ENCODE measurements around the gene TMEM235.

Gene TMEM235

GRCh38 chr17:78255953-78256706 lies 24.7 kb downstream of the TMEM235 start:
- no peak for DNase-seq

GRCh38 chr17:78256707-78257591 lies 25.5 kb downstream of the TMEM235 start:
- DNase-seq: no peak

DNA sequence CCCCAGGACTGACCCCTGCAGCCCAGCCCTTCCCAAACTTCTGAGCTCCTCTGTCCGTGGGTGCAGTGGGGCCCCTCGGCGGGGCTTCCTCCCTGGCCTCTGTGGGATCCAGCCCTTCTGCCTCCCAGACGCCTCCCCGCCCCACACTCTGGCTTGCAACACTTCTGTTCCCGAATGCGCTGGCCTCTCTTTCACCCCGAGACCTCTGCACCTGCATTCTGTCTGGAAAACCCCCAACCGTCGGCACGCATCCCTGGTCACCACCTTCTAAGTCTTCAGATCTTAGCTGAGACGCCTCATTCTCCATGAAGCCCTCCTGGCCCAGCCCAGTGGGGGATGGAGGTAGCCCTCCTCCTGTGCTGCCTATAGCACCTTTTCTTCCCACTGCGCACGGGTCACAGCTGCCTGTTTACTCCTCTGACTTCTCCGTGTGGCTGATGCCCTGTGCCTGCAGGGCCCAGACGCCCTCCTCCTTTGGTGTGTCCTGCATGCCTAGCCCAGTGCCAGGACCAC lies 26.4 kb downstream of the TMEM235 start:
- no peak for DNase-seq

DNA sequence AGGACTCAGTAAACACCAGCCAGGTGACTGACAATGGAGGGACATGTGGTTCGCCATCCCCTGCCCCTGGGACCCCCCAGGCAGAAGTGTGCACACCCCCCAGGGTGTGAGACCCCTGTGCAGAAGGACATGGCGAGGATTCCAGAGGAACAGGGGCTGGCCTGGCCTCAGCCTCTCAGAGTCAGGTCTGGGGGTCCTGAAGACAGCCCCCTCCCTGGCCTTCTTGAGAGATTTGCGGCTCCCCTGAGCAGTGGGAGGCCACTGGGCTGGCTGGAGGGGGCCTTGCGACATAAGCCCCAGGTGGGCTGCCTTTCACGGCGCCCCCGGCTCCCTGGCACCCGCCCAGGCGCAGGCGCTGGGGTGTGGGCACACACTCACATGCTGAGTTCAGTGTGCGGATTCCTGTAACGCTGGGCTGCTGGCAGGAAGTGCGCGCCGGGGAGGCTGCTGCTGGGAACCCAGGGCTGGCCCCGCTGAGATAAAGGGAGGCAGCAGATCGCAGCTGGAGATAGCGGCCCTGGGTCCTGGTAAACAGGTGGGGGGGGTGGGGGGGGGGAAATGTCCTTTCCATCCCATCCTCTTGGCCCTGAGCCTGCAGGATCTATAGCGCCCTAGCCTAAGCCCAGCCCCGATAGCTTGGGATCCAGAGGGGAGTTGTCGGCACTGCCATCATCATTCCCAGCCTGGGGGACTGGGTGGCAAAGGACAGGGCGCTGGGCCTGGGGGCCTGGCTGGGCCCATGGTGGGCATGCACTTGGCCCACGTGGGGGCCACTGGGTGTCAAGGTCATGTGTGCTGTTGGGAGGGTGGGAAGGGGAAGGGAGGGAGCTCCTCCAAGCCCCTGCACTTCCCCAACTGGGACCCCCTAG lies 27.1 kb downstream of the TMEM235 start:
- DNase-seq: no peak

GRCh38 chr17:78259192-78259554 lies 27.7 kb downstream of the TMEM235 start:
- no peak for DNase-seq

- DNase-seq: no peak
Observed at GRCh38 chr17:78263063-78263735, 31.8 kb downstream of the TMEM235 start.

DNA sequence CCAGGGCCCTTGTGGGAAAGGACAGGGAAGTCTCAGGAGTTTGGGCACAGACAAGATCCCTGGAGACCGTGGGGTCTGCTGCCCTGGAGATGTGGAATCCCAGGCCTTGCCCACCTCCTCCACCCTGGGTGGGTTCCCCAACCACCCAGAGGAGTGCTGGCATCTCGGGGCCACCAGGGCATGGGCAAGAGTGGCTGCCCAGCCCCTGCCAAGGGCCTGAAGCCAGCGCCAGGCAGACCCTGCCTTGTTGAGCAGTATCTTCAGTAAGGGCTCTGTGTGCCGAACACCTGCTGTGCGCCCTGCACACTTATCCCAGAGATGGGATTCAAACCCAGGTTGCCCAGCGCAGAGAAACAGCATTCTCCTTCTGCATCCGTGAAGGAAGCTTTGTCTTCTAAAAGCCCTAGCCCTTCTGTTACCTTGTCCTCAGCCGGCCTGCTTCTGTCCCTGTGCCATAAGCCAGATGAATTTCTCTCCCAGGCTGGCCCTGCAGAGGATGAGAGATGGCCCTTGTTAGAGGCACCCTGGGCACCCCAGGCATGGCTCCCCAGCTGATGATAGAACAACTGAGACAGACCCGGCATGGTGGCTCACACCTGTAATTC lies 32.4 kb downstream of the TMEM235 start:
- no peak for DNase-seq

- no peak for DNase-seq
Observed at GRCh38 chr17:78264590-78264989, 33.2 kb downstream of the TMEM235 start.

DNA sequence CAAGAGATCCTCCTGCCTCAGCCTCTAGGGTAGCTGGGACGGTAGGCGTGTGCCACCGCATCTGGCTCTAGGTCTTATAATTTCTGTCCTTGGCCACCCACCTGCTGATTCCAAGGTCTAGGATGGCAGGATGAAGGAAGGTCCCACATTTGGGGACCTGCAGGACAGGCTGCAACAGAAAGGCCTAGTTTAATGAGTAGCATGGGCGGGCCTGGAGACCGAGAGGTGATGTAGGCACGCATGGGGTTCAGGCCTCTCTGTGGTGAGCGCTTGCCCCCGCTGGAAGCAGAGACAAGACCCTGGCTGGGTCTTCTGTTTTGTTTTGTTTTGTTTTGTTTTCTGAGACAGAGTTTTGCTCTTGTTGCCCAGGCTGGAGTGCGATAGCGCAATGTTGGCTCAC lies 33.7 kb downstream of the TMEM235 start:
- no peak for DNase-seq

DNA sequence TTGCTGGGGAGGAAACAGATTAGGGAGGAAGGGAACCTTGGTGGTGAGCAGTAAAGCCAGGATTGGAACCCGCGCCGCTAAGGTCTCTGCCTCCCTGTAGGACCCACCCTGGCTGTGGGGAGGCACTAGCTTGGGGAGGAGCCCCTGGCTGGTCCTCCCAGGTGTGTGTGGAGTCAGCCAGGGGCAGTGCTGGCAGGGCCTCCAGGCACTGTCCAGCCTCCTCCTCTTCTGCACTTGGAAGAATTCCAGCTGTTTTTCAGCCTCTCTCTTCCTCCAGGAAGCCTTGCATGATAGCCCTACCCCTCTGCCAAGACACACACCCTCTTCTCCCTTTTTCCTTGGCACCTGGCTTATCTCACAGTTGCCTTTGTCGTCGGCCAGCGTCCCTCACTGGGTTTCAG lies 34.8 kb downstream of the TMEM235 start:
- DNase-seq: no peak

DNA sequence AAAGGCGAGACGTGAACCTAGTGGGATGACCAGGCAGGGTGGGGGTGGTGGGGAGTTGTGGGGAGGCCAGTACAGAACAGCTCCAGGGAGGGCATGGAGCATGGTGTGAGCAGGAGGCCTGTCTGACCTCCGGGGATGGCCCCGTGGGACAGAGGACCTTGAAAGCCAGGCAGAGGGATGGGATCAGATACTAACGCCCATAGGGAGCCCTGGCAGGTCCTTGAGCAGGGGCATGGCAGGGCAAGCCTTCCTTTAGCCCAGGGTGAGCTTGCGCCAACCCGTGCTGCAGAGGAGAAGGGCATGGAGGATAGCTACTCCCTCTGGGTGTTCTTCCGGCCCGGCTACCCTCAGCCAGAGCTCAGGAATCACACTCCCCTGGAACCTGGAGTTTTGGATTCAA lies 35.3 kb downstream of the TMEM235 start:
- no peak for DNase-seq

DNA sequence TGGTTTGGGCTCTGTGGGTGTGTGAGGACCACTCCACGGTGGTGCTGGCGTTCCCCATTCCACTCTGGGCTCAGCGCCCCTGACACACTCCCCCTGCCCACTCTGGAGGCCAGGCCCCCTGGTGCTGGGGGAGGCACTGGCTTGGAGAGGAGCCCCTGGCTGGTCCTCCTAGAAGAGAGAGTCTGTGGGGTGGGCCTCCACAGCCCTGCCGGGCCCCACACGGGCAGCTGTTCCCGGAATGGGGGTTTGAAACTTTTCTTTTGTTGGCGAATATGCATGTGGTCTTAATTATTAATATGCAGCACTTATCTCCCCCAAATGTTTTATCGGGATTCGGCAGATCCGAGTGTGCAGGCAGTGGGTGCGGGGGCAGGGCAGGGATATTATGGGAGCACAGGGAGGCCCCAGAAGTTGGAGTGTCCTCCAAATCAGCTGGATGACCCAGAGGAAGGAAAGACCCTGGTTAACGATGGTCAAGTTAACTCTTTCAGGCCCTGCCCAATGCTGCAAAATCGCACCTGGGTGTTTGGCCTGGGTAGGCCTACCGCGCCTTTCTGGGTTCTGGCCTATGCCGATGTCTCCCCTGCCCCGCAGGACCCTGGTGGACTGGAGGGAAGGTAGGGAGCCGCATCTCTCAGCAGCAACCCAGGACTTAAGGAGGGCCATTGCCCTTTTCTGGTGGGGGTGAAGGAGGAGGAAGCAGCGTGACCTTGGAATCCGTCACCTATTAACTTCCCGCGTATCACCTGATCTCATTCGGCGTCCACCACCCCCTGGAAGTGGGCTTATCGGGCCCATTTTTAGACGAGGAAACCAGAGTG lies 36.0 kb downstream of the TMEM235 start:
- DNase-seq: no peak

DNA sequence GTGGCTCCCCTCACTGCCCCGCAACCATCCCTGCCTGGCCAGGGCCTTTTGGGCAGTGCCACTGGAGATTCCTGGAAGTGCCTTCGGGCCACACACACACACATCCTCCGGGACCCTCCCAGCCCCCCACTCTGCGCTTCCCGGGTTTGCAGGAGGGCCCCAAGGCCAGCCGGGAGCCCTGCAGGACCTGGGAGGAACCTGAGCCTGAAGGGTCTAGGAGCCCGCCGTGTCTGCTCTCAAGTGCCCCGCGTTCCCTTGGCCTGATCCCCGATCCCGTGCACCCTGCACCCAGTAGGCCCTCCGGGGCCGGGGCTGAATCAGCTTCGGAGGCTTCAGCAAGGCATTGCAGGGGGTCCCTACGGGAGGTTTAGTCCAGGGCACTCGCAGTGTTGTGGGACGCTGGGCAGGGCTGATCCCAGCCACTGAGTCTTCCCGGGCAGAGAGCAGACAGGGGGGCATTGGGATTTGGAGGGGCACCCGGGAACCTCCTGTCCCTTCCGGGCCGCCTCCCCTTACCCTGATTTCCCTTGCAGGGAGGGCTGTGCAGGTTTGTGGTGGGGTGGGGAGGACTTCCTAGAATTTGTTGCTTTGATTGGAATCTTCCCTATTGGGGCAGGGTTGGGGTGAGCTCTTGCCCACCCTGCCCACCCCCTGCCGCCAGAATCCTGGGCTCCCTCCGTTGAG lies 36.9 kb downstream of the TMEM235 start:
- no peak for DNase-seq

DNA sequence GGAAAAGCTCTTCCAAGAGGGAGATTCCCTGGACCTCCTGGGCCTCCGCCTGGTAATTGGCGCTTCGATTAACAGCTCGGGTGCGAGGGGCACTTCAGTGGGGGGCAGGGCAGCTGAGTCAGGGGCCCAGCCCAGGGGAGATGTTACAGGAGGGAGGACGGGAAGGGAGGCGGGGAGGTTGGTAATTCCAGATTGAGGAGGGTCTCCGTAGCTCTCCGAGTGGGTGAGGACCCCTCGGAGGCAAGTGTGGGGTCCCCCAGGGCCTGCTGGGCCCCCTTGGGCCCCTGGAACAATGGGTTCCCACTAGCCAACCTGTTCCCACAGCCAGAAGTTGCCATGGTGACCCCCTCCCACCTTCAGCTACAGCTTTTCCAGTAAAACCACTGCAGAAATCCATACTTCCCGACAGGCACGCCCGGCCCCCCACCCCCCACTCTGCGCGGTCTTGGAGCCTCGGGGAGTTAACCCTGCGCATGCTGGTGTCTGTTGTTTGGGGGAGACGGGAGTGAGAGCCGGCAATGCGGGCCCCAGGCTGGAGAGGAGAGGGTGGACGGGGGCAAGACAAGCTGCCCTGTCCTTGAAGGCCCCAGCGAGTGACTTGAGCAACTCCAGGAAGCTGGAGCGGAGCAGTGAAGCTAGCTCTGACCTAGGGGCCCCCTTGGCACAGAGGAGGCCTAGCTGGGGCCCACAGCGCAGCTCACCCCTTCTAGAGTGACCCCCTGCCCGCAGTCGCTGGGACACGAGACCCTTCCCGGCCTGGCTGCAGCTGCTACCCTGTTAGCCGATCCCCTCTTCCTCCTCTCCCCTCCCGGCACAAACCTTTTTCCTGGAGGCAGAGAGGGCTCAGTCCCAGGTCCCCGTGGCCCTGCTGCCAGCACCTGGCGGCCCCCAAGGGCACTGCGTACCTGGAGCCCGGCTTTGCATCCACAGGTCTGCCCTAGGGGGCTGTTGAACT lies 37.8 kb downstream of the TMEM235 start:
- no peak for DNase-seq

DNA sequence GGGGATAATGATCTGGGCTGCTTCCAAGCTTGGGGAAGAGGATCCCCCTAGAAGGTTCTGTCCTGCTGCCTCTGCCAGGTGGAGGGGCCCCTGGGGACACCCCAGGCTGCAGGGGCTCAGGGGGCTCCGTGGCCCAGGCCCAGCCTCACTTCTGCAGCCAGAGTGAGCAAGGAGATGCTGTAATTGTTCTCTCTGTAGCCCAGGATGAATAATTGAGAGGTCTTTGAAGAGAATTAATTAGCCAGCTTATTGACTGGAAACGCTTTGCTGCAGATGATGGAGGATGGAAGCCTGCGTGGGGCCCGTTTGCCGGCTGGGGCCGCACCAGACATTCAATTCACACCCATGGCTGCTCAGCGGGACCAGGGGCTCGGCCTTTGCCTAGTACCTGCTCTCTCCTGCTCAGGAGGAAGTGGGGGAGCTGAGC lies 38.5 kb downstream of the TMEM235 start:
- DNase-seq: no peak

DNA sequence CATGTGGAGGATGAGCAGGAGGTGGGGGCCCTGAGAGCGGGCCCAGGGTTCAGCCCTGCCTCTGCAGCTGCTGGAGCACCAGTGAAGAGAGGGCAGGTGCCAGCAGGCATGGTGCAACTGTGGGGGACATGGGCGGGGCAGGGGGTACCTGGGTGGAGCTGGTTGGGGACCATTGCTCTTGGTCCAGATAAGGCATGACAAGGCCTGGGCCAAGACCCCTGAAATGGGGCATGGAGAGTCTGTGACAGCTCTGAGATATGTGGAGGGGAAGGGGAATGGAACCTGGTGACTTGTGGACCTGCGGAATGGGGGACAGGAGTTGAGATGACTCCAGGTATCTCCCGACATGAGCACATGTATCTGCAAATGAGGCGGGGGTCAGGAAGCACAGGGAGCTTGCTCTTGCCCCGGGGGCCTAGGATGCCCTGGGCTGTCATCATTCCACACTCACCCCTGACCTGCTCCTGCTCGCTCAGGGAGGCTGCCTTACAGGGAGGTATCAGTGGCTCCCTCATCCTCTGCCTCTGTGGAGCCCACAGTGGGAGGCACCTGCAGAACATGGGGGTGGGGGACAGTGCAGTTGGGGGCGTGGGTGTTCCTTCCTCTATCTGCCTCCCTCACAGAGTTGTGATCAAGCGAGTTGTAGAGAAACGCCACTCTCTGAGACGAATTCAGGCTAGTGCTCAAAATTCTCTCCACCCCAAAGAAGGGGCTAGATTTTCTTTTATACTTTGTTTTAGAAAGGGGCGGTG lies 40.2 kb downstream of the TMEM235 start:
- no peak for DNase-seq

DNA sequence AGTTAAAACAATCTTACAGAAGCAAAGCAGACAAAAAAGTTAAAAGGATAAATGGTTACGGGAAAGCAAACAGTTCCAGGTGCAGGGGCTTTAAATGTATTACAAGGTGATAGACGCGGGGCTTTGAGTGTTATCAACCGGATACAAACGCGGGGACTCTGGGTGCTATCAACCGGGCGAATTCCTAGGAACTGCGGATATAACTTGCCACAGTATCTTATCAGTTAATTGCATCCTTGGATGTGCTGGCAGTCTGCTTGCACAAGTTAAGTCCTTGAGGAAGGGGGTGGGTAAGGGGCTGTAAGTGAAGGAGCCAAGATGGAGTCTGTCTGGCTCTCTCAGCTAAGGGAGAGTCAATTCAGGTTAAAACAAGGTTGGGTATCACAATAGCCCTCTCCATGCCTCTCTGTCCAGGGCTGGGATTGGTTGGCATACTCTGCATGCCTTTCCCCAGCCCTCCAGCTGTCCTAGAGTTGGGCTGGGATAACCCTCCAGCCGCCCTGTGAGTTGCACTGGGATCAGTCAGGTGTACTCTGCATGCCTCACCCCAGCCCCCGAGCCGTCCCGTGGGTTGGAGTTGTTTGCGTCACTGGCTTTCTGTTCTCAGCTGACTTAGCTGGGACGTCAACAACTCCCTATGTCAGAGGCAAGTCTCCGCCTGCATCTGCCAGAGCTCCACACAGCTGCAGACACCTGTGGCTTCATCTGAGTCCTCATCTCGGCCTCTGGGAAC lies 40.9 kb downstream of the TMEM235 start:
- no peak for DNase-seq

DNA sequence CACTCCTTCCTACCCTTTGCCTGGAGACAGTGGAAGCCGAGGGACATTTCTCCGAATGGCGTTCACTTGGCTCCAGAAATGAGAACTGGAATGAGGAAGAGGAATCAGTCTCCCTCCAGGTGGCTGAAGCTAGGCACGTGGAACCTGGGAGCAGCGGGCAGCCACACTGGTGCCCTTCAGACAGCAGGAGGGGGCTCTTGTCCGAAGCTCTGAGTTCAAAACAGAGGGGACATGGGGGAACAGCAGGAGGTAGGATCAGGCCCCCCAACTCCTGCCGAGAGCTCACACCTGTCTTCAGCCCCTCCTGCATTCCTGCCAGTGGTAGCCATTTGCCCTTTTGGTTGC lies 41.5 kb downstream of the TMEM235 start:
- DNase-seq: no peak
